GM10266 (cell line): ENCODE data around the gene GIPC3.
A peak's percentile ranks its signal among the peaks of the same experiment; 100 is the strongest.
"Not testable (repeated sequence)": the region's sequence is repeated elsewhere in the genome, so short reads cannot be mapped to it uniquely, and the experiment has no call there.

Experiments
- DNase-seq: peaks from one replicate; pipeline ENCODE4 v3.0.0; 2012; ENCODE audit errors: extremely low spot score
- CTCF ChIP-seq: IDR thresholded peaks from 2 replicates; pipeline ENCODE4 v1.5.1; 2012; ENCODE audit warnings: mild to moderate bottlenecking, low read depth; ENCODE audit not compliant: control insufficient read depth, insufficient read depth; ENCODE audit errors: missing control alignments

Gene GIPC3

GRCh38 chr19:3622224-3622623 is 36.9 kb downstream of the GIPC3 start:
- DNase-seq, result no peak
- TF ChIP-seq CTCF, result no peak

- DNase-seq, result no peak
- TF ChIP-seq CTCF, result no peak
Observed at GRCh38 chr19:3623716-3624115, 38.4 kb downstream of the GIPC3 start.

- DNase-seq, result no peak
- TF ChIP-seq CTCF, result no peak
Observed at GRCh38 chr19:3625996-3626472, 40.8 kb downstream of the GIPC3 start.

GRCh38 chr19:3626473-3627350 is 41.4 kb downstream of the GIPC3 start, which contains the start of gene CACTIN:
TSS of gene CACTIN (minus strand) at chr19:3626790. CDS start at chr19:3626762, 28 bp downstream.
- TF ChIP-seq CTCF, result no peak
- DNase-seq, result peak; percentile 100

GRCh38 chr19:3627351-3627723 is 42.1 kb downstream of the GIPC3 start:
- no peak for DNase-seq
- TF ChIP-seq CTCF, result no peak

- not testable (repeated sequence) for DNase-seq
Observed at GRCh38 chr19:3628766-3629165, 43.5 kb downstream of the GIPC3 start.

GRCh38 chr19:3631053-3631861 is 46.0 kb downstream of the GIPC3 start:
- TF ChIP-seq CTCF, result no peak
- DNase-seq, result no peak
